Neural cell (in vitro differentiated cells): ENCODE data around the gene ODF2.
"Not testable (repeated sequence)": the region's sequence is repeated elsewhere in the genome, so short reads cannot be mapped to it uniquely, and the experiment has no call there.

Experiments
- EP300 ChIP-seq: fragments of 450-650 bp; conservative IDR thresholded peaks from 2 replicates; pipeline ENCODE4 v1.6.1; 2014; ENCODE audit warnings: antibody characterized with exemption, mild to moderate bottlenecking, moderate library complexity; ENCODE audit not compliant: poor library complexity, severe bottlenecking
- EZH2 ChIP-seq: fragments of 200-600, 300-800 bp; shearing (Covaris generic), sonication (generic); IDR thresholded peaks from 2 replicates; pipeline ENCODE4 v1.6.1; 2014; ENCODE audit warnings: antibody characterized with exemption, low read length, borderline replicate concordance, mild to moderate bottlenecking; ENCODE audit not compliant: insufficient read depth, poor library complexity, severe bottlenecking
- MXI1 ChIP-seq: fragments of 450-650 bp; conservative IDR thresholded peaks from 2 replicates; pipeline ENCODE4 v1.6.1; 2014; ENCODE audit warnings: antibody characterized with exemption, mild to moderate bottlenecking; ENCODE audit not compliant: poor library complexity, severe bottlenecking
- POLR2AphosphoS5 ChIP-seq: IDR thresholded peaks from 2 replicates; pipeline ENCODE4 v1.6.1; 2012
- RAD21 ChIP-seq: fragments of 450-650 bp; conservative IDR thresholded peaks from 2 replicates; pipeline ENCODE4 v1.6.1; 2014; ENCODE audit warnings: antibody characterized with exemption, mild to moderate bottlenecking, moderate library complexity
- SMC3 ChIP-seq: fragments of 450-650 bp; conservative IDR thresholded peaks from 2 replicates; pipeline ENCODE4 v1.6.1; 2014; ENCODE audit warnings: antibody characterized with exemption, mild to moderate bottlenecking, moderate library complexity; ENCODE audit not compliant: poor library complexity
- TAF1 ChIP-seq: IDR thresholded peaks from 2 replicates; pipeline ENCODE4 v1.6.1; 2012; ENCODE audit warnings: low read depth
- TF ChIP-seq, protein P1 (sequence below): fragments of 450-650 bp; IDR thresholded peaks from 2 replicates; pipeline ENCODE4 v1.5.1; 2014; ENCODE audit warnings: antibody characterized with exemption, mild to moderate bottlenecking, moderate library complexity; ENCODE audit not compliant: poor library complexity, severe bottlenecking

DNA sequence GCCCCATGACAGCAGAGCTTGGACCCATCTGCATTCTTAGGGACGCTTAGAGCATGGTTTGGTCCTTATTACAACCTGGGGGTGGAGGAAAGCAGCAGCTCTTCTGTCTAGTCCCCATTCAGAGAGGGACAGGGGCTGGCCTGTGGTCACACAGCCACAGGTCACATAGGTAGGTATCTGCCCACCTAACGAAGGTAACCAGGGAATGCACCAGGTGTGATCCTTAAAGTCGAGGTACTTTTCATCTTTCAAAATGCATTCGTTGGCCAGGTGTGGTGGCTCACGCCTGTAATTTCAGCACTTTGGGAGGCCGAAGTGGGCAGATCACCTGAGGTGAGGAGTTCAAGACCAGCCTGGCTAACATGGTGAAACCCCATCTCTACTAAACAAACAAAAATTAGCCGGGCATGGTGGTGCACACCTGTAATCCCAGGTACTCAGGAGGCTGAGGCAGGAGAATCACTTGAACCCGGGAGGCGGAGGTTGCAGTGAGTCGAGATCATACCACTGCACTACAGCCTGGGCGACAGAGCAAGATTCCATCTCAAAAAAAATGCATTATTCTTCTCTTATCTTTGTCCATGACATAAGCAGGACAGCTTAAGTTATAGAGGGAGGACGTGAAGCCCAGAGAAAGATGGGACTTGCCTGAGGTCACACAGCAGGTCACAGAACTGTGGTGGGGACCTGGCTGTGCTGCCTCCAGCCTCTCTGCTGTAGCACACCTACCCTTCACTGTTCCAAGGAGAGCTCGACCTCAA, 33.6 kb upstream of the ODF2 start:
- TF ChIP-seq, protein P1, sequence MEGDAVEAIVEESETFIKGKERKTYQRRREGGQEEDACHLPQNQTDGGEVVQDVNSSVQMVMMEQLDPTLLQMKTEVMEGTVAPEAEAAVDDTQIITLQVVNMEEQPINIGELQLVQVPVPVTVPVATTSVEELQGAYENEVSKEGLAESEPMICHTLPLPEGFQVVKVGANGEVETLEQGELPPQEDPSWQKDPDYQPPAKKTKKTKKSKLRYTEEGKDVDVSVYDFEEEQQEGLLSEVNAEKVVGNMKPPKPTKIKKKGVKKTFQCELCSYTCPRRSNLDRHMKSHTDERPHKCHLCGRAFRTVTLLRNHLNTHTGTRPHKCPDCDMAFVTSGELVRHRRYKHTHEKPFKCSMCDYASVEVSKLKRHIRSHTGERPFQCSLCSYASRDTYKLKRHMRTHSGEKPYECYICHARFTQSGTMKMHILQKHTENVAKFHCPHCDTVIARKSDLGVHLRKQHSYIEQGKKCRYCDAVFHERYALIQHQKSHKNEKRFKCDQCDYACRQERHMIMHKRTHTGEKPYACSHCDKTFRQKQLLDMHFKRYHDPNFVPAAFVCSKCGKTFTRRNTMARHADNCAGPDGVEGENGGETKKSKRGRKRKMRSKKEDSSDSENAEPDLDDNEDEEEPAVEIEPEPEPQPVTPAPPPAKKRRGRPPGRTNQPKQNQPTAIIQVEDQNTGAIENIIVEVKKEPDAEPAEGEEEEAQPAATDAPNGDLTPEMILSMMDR: not testable (repeated sequence)
- not testable (repeated sequence) for TF ChIP-seq SMC3, POLR2AphosphoS5, EZH2, TAF1, EP300, MXI1, RAD21
